HepG2 (cell line): ENCODE measurements around the gene NRG2. TPM values are rescaled to one million over a fixed set of nuclear protein-coding genes. Genes with fewer than 3 reads are reported as not detected.

ENCODE experiments used
- ATAC-seq: fragments of 200-7000 bp; cut with Tn5 transposase; 3 replicates; pipeline ENCODE4 v1.9.1; 2020; ENCODE audit warnings: mild to moderate bottlenecking, moderate library complexity
- BruUV-seq: library from RNA; stranded (reverse); fragments of 400-500 nt; replicated peaks from 2 replicates; lab custom pipeline; 2021; lab: Mats Ljungman, UMichigan
- CTCF ChIA-PET: fragments of 300-600 bp; formaldehyde crosslinking; extraction: SDS; loops from one replicate; lab custom pipeline; 2021; ENCODE audit warnings: low total read pairs, inconsistent platforms, low intra/inter-chr PET ratio; lab: Yijun Ruan, JAX
- POLR2A ChIA-PET: fragments of 350-600 bp; sonication (Branson Sonifier 250); formaldehyde crosslinking; loops from one replicate; lab custom pipeline; 2020; ENCODE audit warnings: antibody characterized with exemption, inconsistent platforms; lab: Yijun Ruan, JAX
- DNase-seq: peaks from one replicate; pipeline ENCODE4 v3.0.0-alpha.2; 2015; ENCODE audit warnings: low spot score
- FAIRE-seq: peaks from 3 replicates; lab custom pipeline; 2011; peaks lifted over from hg19 to GRCh38; lab: Jason Lieb, UNC
- H2AFZ ChIP-seq: one replicate; pipeline ENCODE4 v1.6.1; 2011; ENCODE audit warnings: low read length, inconsistent platforms
- H3K27ac ChIP-seq: fragments of 300-600 bp; 3 replicates; pipeline ENCODE4 v1.8.0; 2011; ENCODE audit warnings: mixed run types, mild to moderate bottlenecking, mixed read lengths, low read length, inconsistent platforms; ENCODE audit not compliant: insufficient read depth; ENCODE audit errors: extremely low read length
- H3K27me3 ChIP-seq, 2 experiments: fragments of 200-600 bp in 1 of 2; 2 replicates in 1 of 2; 3 replicates in 1 of 2; pipeline versions ENCODE4 v1.6.0 to v1.8.0; 2011; ENCODE audit warnings: low read length in 2 of 2, mild to moderate bottlenecking in 2 of 2, moderate library complexity in 2 of 2, inconsistent platforms in 1 of 2; ENCODE audit not compliant: insufficient read depth in 2 of 2, control insufficient read depth in 1 of 2
- H3K36me3 ChIP-seq, 2 experiments: fragments of 200-600 bp in 1 of 2; replicated peaks in 1 of 2; 2 replicates in 1 of 2; 3 replicates in 1 of 2; pipeline versions ENCODE4 v1.5.1 to v1.8.0; 2011; ENCODE audit warnings: low read length in 2 of 2, inconsistent platforms in 1 of 2; ENCODE audit not compliant: insufficient read depth in 2 of 2, control insufficient read depth in 1 of 2
- H3K4me1 ChIP-seq: 2 replicates; pipeline ENCODE4 v1.5.1; 2012; ENCODE audit warnings: low read length, inconsistent platforms; ENCODE audit not compliant: insufficient read depth
- H3K4me2 ChIP-seq: 2 replicates; pipeline ENCODE4 v1.6.0; 2011; ENCODE audit warnings: low read depth, low read length, inconsistent platforms
- H3K4me3 ChIP-seq, 3 experiments: fragments of 200-600 bp in 1 of 3; sonication (generic), shearing (Covaris generic) in 1 of 3; replicated peaks in 1 of 3; 2 replicates each; pipeline ENCODE4 v1.5.1; 2011 to 2016; ENCODE audit warnings: low read length in 3 of 3, inconsistent platforms in 2 of 3, low read depth in 2 of 3, mild to moderate bottlenecking in 2 of 3, control low read depth in 1 of 3, mixed read lengths in 1 of 3; ENCODE audit not compliant: insufficient read depth in 1 of 3
- H3K79me2 ChIP-seq: one replicate; pipeline ENCODE4 v1.6.1; 2011; ENCODE audit warnings: low read length, inconsistent platforms; ENCODE audit not compliant: insufficient read depth
- H3K9ac ChIP-seq: 2 replicates; pipeline ENCODE4 v1.6.0; 2011; ENCODE audit warnings: mild to moderate bottlenecking, low read depth, low read length, inconsistent platforms; ENCODE audit not compliant: insufficient read depth
- H3K9me3 ChIP-seq: 2 replicates; pipeline ENCODE4 v1.5.1; 2012; ENCODE audit warnings: mild to moderate bottlenecking, low read length
- H4K20me1 ChIP-seq: 2 replicates; pipeline ENCODE4 v1.6.0; 2011; ENCODE audit warnings: inconsistent platforms, mild to moderate bottlenecking, low read length, moderate library complexity; ENCODE audit not compliant: insufficient read depth
- CBX1 ChIP-seq: IDR thresholded peaks from one replicate; pipeline ENCODE4 v1.6.1; 2016; ENCODE audit warnings: antibody characterized with exemption, low read depth
- IRF1 ChIP-seq: sonication (generic); formaldehyde crosslinking; IDR thresholded peaks from 2 replicates; pipeline ENCODE4 v1.4.0; 2020; ENCODE audit warnings: low read depth, mild to moderate bottlenecking, missing genetic modification reagents
- MED8 ChIP-seq: sonication (generic); formaldehyde crosslinking; IDR thresholded peaks from 2 replicates; pipeline ENCODE4 v1.8.1; 2023; ENCODE audit warnings: mild to moderate bottlenecking, missing genetic modification reagents; ENCODE audit not compliant: insufficient replicate concordance
- NFE2L1 ChIP-seq: sonication (generic); formaldehyde crosslinking; IDR thresholded peaks from 2 replicates; pipeline ENCODE4 v1.4.0; 2020; ENCODE audit warnings: missing genetic modification reagents, mild to moderate bottlenecking, borderline replicate concordance
- PAWR ChIP-seq: sonication (generic); formaldehyde crosslinking; IDR thresholded peaks from 2 replicates; pipeline ENCODE4 v1.4.0; 2020; ENCODE audit warnings: missing genetic modification reagents, mild to moderate bottlenecking, borderline replicate concordance
- RNF2 ChIP-seq: fragments of 450-650 bp; conservative IDR thresholded peaks from 2 replicates; pipeline ENCODE4 v1.6.1; 2016; ENCODE audit warnings: low read depth
- THAP11 ChIP-seq: IDR thresholded peaks from 2 replicates; pipeline ENCODE4 v1.6.1; 2016; ENCODE audit warnings: missing biosample characterization, missing genetic modification reagents
- ZFP36 ChIP-seq: fragments of 150-350 bp; IDR thresholded peaks from 2 replicates; pipeline ENCODE4 v1.6.1; 2018; ENCODE audit warnings: borderline replicate concordance, low read length, low read depth; ENCODE audit not compliant: partially characterized antibody
- ZNF460 ChIP-seq: sonication (generic); formaldehyde crosslinking; IDR thresholded peaks from 2 replicates; pipeline ENCODE4 v1.5.1; 2020; ENCODE audit warnings: missing genetic modification reagents, mild to moderate bottlenecking, borderline replicate concordance
- WGBS: methylation state at CpG from one replicate; pipeline ENCODE4 v1.1.6; 2017; ENCODE audit warnings: low lambda C conversion rate; 5-methylcytosine and 5-hydroxymethylcytosine counted together
- in situ Hi-C: cut with HindIII; loops from 2 replicates; pipeline ENCODE4 v1.10.0; 2017; ENCODE audit warnings: low pct_unique_long_range_greater_than_20kb; ENCODE audit not compliant: extremely low pct_ligation_motif_present
- intact Hi-C: fragments of 100-400 bp; cut with micrococcal nuclease; formaldehyde crosslinking; loops from one replicate; pipeline ENCODE4 v1.10.0; 2022; ENCODE audit not compliant: unreplicated experiment
- polyA plus RNA-seq, 8 experiments: library from polyadenylated mRNA; depleted of rRNA in 3 of 8; stranded (reverse) in 7 of 8; unstranded in 1 of 8; fragments of >200 nt; fragmentation: Illumina TruSeq in 4 of 8; extraction: Trizol in 4 of 8; gene quantifications; 2 replicates each; pipeline versions ENCODE4 v1.2.1 to v1.2.3, GENCODE V29; 2011 to 2016; ENCODE audit warnings: low read depth in 4 of 8, missing spikeins in 1 of 8, mixed read lengths in 1 of 8; ENCODE audit not compliant: insufficient read depth in 1 of 8
- total RNA-seq, 5 experiments: library from RNA; depleted of rRNA; stranded (reverse); fragments of >200 nt; fragmentation: Illumina TruSeq; extraction: Trizol; gene quantifications; 2 replicates each; pipeline ENCODE4 v1.2.3, GENCODE V29; 2016; ENCODE audit warnings: low read depth in 1 of 5

Gene NRG2
- total and polyA plus RNA-seq, 2 of the 13 experiments (the other 11 are each of a cell fraction or from before 2014, with no cell fraction given): not detected

GRCh38 chr5:140025736-140026135 is 17.4 kb downstream of the NRG2 start (continued):
- TF ChIP-seq ZNF460 (CRISPR knock-in tag): no peak

- no peaks in the 10 kb centered on the region for H3K9me3 ChIP-seq
- H3K79me2 ChIP-seq: no peaks in the 10 kb centered on the region
- WGBS: 0% methylated on average over 1 of the region's 1 CpG
- H4K20me1 ChIP-seq: no peaks in the 10 kb centered on the region
- no TSS peak for BruUV-seq
- H3K4me3 ChIP-seq: no peak overlapping the region
- ChIA-PET POLR2A (no interaction called here), CTCF (no interaction called here)
- H3K9ac ChIP-seq: no peak overlapping the region
- peaks cover 25% of the 10 kb centered on the region for H3K4me1 ChIP-seq
- TF ChIP-seq THAP11 (no peak), NFE2L1 (CRISPR knock-in tag) (no peak), RNF2 (peak; percentile 91), IRF1 (CRISPR knock-in tag) (no peak), MED8 (no peak), ZFP36 (peak; percentile 65), CBX1 (no peak), PAWR (no peak)
- H3K36me3 ChIP-seq: no peaks in the 10 kb centered on the region
- ATAC-seq: no peak
- DNase-seq: no peak
- H3K27ac ChIP-seq: no peak overlapping the region
- no peak overlapping the region for H3K4me2 ChIP-seq
- intact Hi-C loops: no loop called here
- H3K27me3 ChIP-seq: peaks cover 0 to 6% of the 10 kb centered on the region in 2 experiments; a peak in 2 of 5 replicates
- in situ Hi-C loops: no loop called here
- H2AFZ ChIP-seq: no peak overlapping the region
- no peak for FAIRE-seq
Measured at GRCh38 chr5:140024928-140025327, 18.2 kb downstream of the NRG2 start.
